ENCODE results near the gene NOL3.

Gene NOL3

DNA sequence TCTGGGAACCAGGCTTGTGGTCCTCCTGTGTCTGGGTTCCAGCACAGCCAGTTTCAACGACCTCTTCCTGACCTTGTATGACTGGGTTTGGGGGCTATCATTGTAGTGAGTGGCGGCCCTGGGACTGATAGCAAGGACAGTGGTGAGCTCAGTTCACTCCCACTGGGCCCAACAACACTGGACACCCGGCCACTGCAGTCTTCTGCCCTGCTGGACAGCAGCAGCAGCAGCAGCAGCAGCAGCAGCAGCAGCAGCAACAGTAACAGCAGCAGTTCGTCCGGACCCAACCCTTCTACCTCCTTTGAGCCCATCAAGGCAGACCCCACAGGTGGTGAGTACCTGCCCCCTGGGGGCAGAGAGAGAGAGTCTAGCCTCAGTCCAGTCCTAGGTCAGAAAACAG lies 25.3 kb downstream of the NOL3 start:
- H3K4me1 Mint-ChIP-seq = peaks cover 34% of the 10 kb centered on the region
- peaks cover 5% of the 10 kb centered on the region for H3K27me3 Mint-ChIP-seq (ENCODE audit: low read depth)
- peak overlapping the region; percentile 63 to 93 (median 86) for H3K4me3 Mint-ChIP-seq
- H3K27ac Mint-ChIP-seq = no peak overlapping the region
- H3K36me3 Mint-ChIP-seq (ENCODE audit: low read depth) = peaks cover 39% of the 10 kb centered on the region
- TF ChIP-seq, protein P1, sequence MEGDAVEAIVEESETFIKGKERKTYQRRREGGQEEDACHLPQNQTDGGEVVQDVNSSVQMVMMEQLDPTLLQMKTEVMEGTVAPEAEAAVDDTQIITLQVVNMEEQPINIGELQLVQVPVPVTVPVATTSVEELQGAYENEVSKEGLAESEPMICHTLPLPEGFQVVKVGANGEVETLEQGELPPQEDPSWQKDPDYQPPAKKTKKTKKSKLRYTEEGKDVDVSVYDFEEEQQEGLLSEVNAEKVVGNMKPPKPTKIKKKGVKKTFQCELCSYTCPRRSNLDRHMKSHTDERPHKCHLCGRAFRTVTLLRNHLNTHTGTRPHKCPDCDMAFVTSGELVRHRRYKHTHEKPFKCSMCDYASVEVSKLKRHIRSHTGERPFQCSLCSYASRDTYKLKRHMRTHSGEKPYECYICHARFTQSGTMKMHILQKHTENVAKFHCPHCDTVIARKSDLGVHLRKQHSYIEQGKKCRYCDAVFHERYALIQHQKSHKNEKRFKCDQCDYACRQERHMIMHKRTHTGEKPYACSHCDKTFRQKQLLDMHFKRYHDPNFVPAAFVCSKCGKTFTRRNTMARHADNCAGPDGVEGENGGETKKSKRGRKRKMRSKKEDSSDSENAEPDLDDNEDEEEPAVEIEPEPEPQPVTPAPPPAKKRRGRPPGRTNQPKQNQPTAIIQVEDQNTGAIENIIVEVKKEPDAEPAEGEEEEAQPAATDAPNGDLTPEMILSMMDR (IDR thresholded peaks at IDR 0.05; ENCODE audit: unreplicated experiment in 3 of 3) = no peak
- no peaks in the 10 kb centered on the region for H3K9me3 Mint-ChIP-seq

DNA sequence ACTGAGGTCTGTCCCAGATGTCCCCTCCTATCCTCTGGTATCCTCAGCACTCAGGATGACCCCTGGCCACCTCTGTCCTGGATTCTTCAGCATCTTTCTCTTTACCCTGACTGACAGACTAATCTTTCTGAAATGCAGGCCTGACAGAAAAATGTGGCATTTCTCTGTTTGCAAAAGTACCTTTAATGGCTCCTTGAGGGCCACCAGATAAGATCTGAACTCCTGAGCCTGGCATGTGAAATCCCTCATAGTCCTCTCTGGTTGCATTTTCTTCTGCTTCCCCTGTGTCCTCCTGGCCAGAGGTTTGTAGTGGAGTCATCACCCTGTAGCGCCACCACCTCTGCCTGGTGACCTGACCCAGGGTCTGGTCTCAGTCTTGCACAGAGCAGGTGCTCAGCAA lies 26.5 kb downstream of the NOL3 start:
- H3K27ac Mint-ChIP-seq = no peak overlapping the region
- H3K4me1 Mint-ChIP-seq = peaks cover 26% of the 10 kb centered on the region
- H3K27me3 Mint-ChIP-seq (ENCODE audit: low read depth) = peaks cover 5% of the 10 kb centered on the region
- TF ChIP-seq, protein P1 (IDR thresholded peaks at IDR 0.05; ENCODE audit: unreplicated experiment in 3 of 3) = no peak
- peaks cover 39% of the 10 kb centered on the region for H3K36me3 Mint-ChIP-seq (ENCODE audit: low read depth)
- peak overlapping the region; percentile 16 to 70 (median 68) for H3K4me3 Mint-ChIP-seq
- H3K9me3 Mint-ChIP-seq = no peaks in the 10 kb centered on the region

DNA sequence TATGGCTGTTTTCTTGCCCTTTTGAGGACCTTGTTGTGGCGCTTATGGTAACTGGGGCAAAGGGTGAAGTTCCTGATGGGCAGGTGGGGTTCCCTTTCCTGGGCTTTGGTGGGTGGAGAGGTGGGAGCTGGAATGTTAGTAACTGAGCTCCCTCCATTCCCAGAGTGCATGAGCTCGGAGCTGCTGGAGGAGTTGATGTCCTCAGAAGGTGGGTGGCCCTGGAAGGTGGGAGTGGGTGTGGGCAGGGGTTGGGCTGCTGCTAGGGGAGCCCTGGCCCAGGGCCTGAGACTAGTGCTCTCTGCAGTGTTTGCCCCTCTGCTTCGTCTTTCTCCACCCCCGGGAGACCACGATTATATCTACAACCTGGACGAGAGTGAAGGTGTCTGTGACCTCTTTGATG lies 27.4 kb downstream of the NOL3 start:
- Mint-ChIP-seq H3K4me1 (peaks cover 21% of the 10 kb centered on the region), H3K27ac (peak overlapping the region in 1 of 3 experiments; percentile 74), H3K9me3 (no peaks in the 10 kb centered on the region), H3K36me3 (ENCODE audit: low read depth) (peaks cover 39% of the 10 kb centered on the region), H3K4me3 (no peak overlapping the region), H3K27me3 (ENCODE audit: low read depth) (peaks cover 5% of the 10 kb centered on the region)
- TF ChIP-seq, protein P1 (IDR thresholded peaks at IDR 0.05; ENCODE audit: unreplicated experiment in 3 of 3) = no peak

DNA sequence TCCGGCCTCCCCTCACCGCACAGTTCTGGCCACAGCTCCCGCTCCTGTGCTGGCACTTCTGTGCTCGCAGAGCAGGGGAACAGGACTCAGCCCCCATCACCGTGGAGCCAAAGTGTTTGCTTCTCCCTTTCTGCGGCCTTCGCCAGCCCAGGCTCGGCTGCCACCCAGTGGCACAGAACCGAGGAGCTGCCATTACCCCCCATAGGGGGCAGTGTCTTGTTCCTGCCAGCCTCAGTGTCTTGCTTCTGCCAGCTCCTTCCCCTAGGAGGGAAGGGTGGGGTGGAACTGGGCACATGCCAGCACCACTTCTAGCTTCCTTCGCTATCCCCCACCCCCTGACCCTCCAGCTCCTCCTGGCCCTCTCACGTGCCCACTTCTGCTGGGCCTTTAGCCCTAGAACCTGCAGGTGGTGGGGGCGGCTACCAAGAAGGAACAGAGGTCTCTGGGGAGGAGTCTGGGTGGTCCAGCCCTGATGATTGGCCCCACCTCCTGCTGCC lies 27.9 kb downstream of the NOL3 start:
- H3K36me3 Mint-ChIP-seq (ENCODE audit: low read depth) = peaks cover 39% of the 10 kb centered on the region
- peak overlapping the region in 2 of 3 experiments; percentile 38 to 64 for H3K4me3 Mint-ChIP-seq
- no peak overlapping the region for H3K27ac Mint-ChIP-seq
- H3K9me3 Mint-ChIP-seq = no peaks in the 10 kb centered on the region
- peaks cover 17% of the 10 kb centered on the region for H3K4me1 Mint-ChIP-seq
- peaks cover 5% of the 10 kb centered on the region for H3K27me3 Mint-ChIP-seq (ENCODE audit: low read depth)
- TF ChIP-seq, protein P1 (IDR thresholded peaks at IDR 0.05; ENCODE audit: unreplicated experiment in 3 of 3) = peak in 2 of 3 experiments; percentile 15 to 22

DNA sequence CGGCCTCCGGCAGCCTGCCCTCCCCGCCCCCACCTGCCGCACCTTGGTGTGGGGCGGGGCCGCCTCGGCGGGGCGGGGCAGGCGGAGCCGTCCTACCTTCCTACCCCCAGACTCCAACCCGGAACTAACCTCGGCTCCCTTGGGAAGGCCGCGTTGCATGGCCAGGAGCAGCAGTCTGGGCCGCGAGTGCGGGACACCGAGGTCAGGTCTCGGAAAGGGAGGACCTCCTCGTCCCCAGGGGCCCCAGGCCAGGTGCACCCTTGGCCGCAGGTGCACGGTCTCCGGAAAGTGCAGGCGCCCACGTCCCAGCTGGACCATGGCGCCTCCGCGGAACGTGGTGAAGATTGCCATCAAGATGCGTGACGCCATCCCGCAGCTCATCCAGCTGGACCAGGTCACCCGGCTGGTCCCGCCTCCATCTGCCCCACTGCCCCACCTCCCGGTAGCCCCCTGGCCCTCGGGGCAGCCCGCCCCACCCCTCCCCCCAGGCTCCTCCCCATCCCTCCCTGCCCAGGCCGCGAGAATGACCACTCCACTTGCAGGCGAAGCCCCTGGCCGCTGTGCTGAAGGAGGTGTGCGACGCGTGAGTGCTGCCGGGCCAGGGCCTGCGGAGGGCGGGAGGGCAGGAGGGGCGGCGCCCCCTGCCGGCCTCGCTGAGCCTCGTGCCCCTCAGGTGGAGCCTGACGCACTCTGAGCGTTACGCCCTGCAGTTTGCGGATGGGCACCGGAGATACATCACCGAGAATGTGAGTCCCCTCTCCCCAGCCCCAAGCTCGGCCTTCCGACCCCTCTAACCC lies 28.9 kb downstream of the NOL3 start, which contains the start of gene ELMO3:
Gene ELMO3 (plus strand): TSS at position 121 of the 797 bp plus-strand sequence. CDS start 196 bp downstream, at position 317.
- Mint-ChIP-seq H3K27me3 (ENCODE audit: low read depth) (peaks cover 5% of the 10 kb centered on the region), H3K4me3 (peak within 1 kb of the TSS in 2 of 3 experiments; percentile 38 to 64), H3K36me3 (ENCODE audit: low read depth) (peaks cover 35% of the 10 kb centered on the region), H3K4me1 (peaks cover 8% of the 10 kb centered on the region), H3K9me3 (no peaks in the 10 kb centered on the region), H3K27ac (peak within 1 kb of the TSS in 1 of 3 experiments; percentile 74)
- TF ChIP-seq, protein P1 (IDR thresholded peaks at IDR 0.05; ENCODE audit: unreplicated experiment in 3 of 3) = peak; percentile 22 to 29 (median 23)
